Amygdala (tissue), 56 donors: ENCODE measurements around the gene EXD3.
"Not testable (repeated sequence)": the region's sequence is repeated elsewhere in the genome, so short reads cannot be mapped to it uniquely, and the experiment has no call there.

Experiments
- DNase-seq, 56 donors: peaks; one replicate each; lab custom pipeline; 2025; lab: John Stamatoyannopoulos, UW

The EXD3 gene

DNA sequence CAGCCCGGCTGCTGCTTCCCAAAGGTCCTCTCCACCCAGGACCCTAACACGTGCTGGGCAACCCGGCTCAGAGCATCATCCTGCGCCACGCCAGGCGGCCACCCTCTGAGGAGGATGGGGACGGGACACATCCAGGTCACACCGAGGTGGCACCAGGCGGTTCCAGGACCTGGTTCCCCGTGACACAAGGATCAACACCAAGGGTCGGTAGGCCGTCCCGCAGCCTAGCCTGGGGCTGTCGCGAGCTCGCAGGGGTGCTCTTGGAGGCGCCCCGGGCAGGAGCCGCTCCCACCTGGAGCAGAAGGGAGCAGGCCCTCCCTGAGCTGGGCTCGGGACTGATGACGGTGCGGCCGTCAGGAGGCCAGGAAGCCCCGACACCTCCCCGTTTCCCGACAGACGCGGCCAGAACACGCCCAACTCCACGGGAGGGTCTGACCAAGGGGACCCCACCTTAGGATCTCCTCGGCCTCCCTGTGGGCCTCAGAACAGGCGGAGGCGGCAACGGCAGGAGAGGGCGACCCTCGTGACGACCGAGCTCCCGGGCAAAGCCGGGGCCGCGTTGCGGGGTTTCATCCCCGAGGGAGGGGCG lies 6.3 kb downstream of the EXD3 start:
- no peak for DNase-seq

DNA sequence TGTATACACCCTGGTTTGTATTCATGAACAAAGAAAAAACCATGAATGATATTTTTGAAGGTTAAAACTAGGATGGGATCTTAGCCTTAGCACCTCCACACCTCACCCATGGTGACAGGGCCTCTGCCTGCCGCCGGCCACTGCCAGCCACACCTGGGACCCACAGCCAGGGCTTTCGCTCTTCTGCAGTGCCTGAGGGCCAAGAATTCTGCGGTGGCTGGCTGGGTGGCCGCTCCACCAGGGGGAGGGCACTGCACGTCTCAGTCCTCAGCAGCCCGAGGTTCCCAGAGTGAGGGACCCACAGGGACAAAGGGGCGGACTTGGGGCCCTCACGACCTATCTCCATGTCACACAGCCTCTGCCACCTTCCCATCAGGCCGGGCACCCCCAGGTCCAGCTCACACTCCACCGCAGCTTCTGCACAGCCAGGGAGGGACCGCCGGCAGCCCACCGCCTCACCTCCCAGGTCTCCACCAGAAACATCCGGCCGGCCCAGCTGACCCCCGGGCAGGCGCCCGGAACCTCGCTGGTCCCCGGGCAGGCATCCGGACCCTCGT lies 6.9 kb downstream of the EXD3 start:
- DNase-seq, result no peak

GRCh38 chr9:137415451-137415850 lies 7.5 kb downstream of the EXD3 start:
- no peak for DNase-seq

GRCh38 chr9:137412431-137412830 lies 10.5 kb downstream of the EXD3 start:
- DNase-seq, result no peak

GRCh38 chr9:137411645-137412380 lies 11.1 kb downstream of the EXD3 start:
- peak in 1 of 56 donors; percentile 23 for DNase-seq

- no peak for DNase-seq
Observed at GRCh38 chr9:137411260-137411644, 11.7 kb downstream of the EXD3 start.

- no peak for DNase-seq
Observed at GRCh38 chr9:137410891-137411249, 12.1 kb downstream of the EXD3 start.

DNA sequence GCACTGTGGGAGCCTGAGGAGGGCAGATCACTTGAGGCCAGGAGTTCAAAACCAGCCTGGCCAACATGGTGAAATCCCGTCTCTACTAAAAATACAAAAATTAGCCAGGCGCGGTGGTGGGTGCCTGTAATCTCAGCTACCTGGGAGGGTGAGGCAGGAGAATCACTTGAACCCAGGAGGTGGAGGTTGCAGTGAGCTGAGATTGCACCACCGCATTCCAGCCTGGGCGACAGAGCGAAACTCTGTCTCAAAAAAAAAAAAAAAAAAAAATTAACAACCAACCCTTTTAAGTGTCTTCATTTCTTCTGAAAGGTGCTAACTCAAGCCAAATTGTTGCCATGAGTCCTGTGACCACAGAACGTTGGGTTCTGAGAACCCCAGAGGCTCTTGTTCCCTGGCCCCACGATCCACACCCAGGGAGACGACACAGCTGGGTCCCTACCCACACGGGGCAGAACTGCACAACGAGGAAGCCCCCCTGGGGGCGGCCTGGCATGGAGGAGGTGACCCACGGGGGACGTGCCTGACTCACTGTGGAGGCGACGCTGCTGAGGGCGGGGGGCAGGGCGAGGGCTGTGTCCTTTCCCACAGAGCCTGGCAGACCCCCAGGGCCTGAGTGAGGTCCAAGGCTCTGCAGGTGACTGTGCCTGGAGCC lies 12.6 kb downstream of the EXD3 start:
- not testable (repeated sequence) for DNase-seq

- DNase-seq, result no peak
Observed at GRCh38 chr9:137409515-137409914, 13.4 kb downstream of the EXD3 start.

DNA sequence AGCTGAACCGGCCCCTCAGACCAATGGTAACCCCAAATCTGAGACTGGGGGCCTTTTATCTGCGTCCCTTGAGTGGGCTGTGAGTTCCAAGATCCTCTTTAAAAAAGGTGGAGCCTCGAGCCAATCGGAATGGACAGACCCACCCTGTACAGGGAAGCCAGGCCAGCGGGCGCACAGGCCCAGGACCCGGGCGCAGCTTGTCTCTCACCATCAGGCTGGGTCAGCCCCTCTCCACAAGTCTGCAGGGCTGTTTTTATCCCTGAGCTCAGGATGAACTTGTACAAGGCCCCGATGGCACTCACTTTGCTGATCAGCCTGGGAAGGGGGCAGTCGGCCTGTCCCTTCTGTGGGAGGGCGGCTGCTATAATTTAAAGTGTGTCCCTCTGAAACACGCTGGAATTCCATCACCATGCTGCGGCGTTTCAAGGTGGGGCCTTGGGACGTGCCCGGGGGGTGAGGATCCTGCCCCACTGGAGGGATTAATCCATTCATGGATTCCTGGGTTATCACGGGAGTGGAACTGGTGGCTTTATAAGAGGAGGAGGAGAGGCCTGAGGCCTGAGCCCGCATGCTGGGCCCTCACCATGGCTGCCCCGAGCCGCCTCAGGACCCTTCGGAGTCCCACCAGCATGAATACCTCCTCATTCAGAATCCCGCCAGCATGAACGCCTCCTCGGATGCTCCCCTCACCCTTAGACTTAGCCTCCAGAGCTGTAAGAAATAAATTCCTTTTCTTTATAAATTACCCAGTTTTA lies 14.1 kb downstream of the EXD3 start:
- DNase-seq, result no peak

- peak in 10 of 56 donors; percentile 16 to 55 (median 38) for DNase-seq
Observed at GRCh38 chr9:137407590-137408300, 15.2 kb downstream of the EXD3 start.

DNA sequence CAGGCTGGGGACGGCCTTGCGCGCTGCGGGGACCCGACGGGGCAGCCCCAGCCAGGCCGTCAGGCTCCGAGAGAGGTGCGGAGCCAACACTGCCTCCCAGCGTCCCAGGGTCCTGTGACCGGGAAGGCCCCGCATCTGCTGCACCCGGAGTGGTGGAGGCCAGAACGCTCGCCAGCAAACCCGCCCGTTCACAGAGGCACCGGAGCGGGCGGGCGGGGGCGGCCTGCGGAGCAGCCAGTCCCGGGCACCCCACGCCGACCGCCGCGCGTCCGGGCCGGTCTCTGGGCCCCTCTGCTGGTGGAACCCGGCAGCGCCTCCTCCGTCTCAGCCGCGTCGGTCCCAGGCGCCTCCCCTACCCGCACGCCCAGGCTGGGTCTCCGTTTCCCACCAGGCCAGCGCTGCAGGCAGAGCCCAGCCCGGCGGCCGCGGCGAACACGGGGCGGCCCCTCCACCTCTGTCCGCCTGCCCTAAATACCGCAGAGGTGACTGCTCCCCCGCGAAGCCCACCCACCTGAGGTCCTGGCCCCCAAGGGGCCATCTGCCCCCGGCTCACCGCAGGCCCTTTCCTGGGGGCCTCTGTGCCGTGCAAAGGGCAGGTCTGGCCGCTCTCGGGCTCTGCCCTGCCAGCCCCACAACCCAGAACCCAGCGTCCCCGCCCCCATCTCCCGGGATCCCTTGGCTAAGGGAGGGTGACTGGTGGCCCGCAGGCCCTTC lies 15.9 kb downstream of the EXD3 start:
- DNase-seq, result peak in 38 of 56 donors; percentile 16 to 77 (median 40)

DNA sequence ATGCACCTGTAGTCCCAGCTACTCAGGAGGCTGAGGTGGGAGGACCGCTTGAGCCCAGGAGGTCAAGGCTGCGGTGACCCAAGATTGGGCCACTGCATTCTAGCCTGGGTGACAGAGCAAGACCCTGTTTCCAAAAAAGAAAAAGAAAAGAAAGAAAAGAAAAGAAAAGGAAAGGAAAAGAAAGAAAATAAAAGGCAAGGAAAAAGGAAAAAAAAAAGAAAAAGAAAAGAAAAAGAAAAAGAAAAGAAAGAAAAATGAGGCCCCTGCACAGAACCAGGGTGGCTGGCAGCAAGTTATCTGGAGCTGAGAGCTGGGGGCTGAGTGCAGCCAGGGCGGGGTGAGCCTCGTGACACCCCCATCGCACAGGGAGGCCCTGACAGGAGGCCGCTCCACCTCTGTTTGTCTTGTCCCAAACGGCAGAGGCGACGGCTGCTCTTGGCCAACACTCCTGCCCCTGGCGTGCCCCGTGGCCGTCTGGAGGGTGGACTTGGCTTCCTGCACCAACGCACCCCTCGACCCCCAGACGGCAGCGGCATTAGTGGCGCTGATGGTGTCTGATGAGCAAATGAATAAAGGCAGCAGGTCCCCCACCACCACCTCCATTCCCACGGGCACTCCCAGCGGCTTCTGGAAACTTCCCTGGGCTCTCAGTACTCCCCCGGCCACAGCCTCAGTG lies 16.7 kb downstream of the EXD3 start:
- DNase-seq, result peak in 1 of 56 donors; percentile 39

DNA sequence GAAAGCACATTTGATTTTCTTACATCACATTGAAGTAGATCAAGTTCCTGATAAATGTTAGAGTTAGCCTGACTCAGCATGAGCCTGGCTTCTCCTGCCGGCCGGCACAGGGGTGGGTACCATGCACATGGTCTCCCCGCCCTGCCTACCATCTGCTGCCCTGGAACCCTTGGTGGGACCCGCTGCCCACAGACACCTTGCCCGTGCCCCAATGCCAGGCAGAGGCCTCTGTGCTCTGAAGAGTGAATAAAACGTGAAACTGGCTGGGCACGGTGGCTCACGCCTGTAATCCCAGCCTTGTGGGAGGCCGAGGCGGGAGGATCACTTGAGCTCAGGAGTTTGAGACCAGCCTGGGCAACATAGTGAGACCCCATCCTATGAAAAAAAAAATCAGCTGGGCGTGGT lies 17.3 kb downstream of the EXD3 start:
- DNase-seq, result no peak

GRCh38 chr9:137404961-137405567 lies 17.9 kb downstream of the EXD3 start:
- DNase-seq, result no peak

- no peak for DNase-seq
Observed at GRCh38 chr9:137403269-137403668, 19.7 kb downstream of the EXD3 start.

DNA sequence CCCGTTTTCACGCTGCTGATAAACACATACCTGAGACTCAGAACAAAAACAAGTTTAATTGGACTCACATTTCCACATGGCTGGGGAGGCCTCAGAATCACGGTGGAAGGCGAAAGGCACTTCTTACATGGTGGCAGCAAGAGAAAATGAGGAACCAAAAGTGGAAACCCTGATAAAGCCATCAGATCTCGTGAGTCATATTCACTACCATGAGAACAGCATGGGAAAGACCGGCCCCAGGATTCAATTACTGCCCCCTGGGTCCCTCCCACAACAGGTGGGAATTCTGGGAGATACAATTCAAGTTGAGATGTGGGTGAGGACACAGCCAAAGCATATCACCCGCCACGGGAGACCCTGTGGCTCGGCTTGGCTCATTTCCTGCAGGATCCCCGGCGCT lies 20.2 kb downstream of the EXD3 start:
- no peak for DNase-seq
